GM23248 (cell line): ENCODE measurements around the gene BAZ2B. TPM values are rescaled to one million over a fixed set of nuclear protein-coding genes. Genes with fewer than 3 reads are reported as not detected.

Experiments used
- DNase-seq: peaks from one replicate; pipeline ENCODE4 v3.0.0-alpha.2; 2015
- H2AFZ ChIP-seq: fragments of 200-600 bp; sonication (generic); 2 replicates; pipeline ENCODE4 v1.6.1; 2016; ENCODE audit warnings: antibody characterized with exemption
- H3F3A ChIP-seq: fragments of 200-600 bp; sonication (generic); 2 replicates; pipeline ENCODE4 v1.6.1; 2016; ENCODE audit warnings: mild to moderate bottlenecking, antibody characterized with exemption, mixed run types; ENCODE audit not compliant: insufficient read depth
- H3K27ac ChIP-seq: fragments of 200-600 bp; sonication (generic); 2 replicates; pipeline ENCODE4 v1.5.1; 2016; ENCODE audit warnings: mild to moderate bottlenecking
- H3K27me3 ChIP-seq: fragments of 200-600 bp; sonication (generic); replicated peaks from 2 replicates; pipeline ENCODE4 v1.6.1; 2016; ENCODE audit warnings: mild to moderate bottlenecking; ENCODE audit not compliant: insufficient read depth
- H3K36me3 ChIP-seq: fragments of 200-600 bp; sonication (generic); 2 replicates; pipeline ENCODE4 v1.6.1; 2016; ENCODE audit warnings: low read depth, mild to moderate bottlenecking
- H3K4me1 ChIP-seq: fragments of 200-600 bp; sonication (generic); 2 replicates; pipeline ENCODE4 v1.6.1; 2016; ENCODE audit warnings: mild to moderate bottlenecking; ENCODE audit not compliant: insufficient read depth
- H3K4me2 ChIP-seq: fragments of 200-600 bp; sonication (generic); one replicate; pipeline ENCODE4 v1.6.1; 2016; ENCODE audit warnings: mild to moderate bottlenecking; ENCODE audit not compliant: unreplicated experiment
- H3K4me3 ChIP-seq: fragments of 200-600 bp; sonication (generic); 2 replicates; pipeline ENCODE4 v1.5.1; 2016; ENCODE audit warnings: mild to moderate bottlenecking
- H3K79me2 ChIP-seq: fragments of 200-600 bp; sonication (generic); 2 replicates; pipeline ENCODE4 v1.6.1; 2016; ENCODE audit warnings: mild to moderate bottlenecking; ENCODE audit not compliant: insufficient read depth
- H3K9ac ChIP-seq: fragments of 200-600 bp; sonication (generic); 2 replicates; pipeline ENCODE4 v1.6.1; 2016; ENCODE audit warnings: mild to moderate bottlenecking
- H3K9me2 ChIP-seq: fragments of 200-600 bp; sonication (generic); 2 replicates; pipeline ENCODE4 v1.6.1; 2016; ENCODE audit warnings: mixed run types, mild to moderate bottlenecking, moderate library complexity; ENCODE audit not compliant: insufficient read depth
- H3K9me3 ChIP-seq: fragments of 200-600 bp; sonication (generic); one replicate; pipeline ENCODE4 v1.6.1; 2017; ENCODE audit warnings: low read depth
- H4K20me1 ChIP-seq: fragments of 200-600 bp; sonication (generic); 2 replicates; pipeline ENCODE4 v1.6.0; 2016; ENCODE audit not compliant: insufficient read depth
- EZH2 ChIP-seq: fragments of 200-600 bp; sonication (generic); IDR thresholded peaks from 2 replicates; pipeline ENCODE4 v1.6.1; 2018; ENCODE audit warnings: antibody characterized with exemption, mild to moderate bottlenecking; ENCODE audit not compliant: insufficient read depth, poor library complexity, severe bottlenecking
- EZH2phosphoT487 ChIP-seq: fragments of 200-600 bp; sonication (generic); IDR thresholded peaks from 2 replicates; pipeline ENCODE4 v1.6.1; 2018; ENCODE audit warnings: antibody characterized with exemption, moderate library complexity, mild to moderate bottlenecking, low read depth; ENCODE audit not compliant: insufficient read depth
- WGBS, 2 experiments: methylation state at CpG; one replicate each; pipeline ENCODE4 v1.1.6; 2015 to 2017; ENCODE audit warnings: low lambda C conversion rate in 2 of 2, low coverage in 1 of 2; ENCODE audit errors: missing lambda C conversion rate in 2 of 2; 5-methylcytosine and 5-hydroxymethylcytosine counted together
- in situ Hi-C: fragments of 300-500 bp; cut with MboI; formaldehyde crosslinking; loops from 2 replicates; pipeline ENCODE4 v1.15.0; 2020
- polyA plus RNA-seq: library from polyadenylated mRNA; unstranded; fragments of >200 nt; fragmentation: Nextera tagmentation; extraction: Ambion mirVana; gene quantifications from 2 replicates; pipeline ENCODE4 v1.2.1, GENCODE V29; 2016
- total RNA-seq: library from RNA; depleted of rRNA; stranded (reverse); fragments of >200 nt; shearing (Covaris generic); gene quantifications from 2 replicates; pipeline ENCODE4 v1.2.3, GENCODE V29; 2014; rRNA removed

Gene BAZ2B
- 20.5 and 26.2 TPM in 2 replicates for total RNA-seq
- polyA plus RNA-seq: 13.9 and 17.0 TPM in 2 replicates

- H3K27ac ChIP-seq: peak within 1 kb of the TSS; percentile 98
- H3K9me2 ChIP-seq: no peaks in the 10 kb centered on the region
- peak; percentile 89 for DNase-seq
- no peaks in the 10 kb centered on the region for H4K20me1 ChIP-seq
- in situ Hi-C loops: no loop called here
- H3F3A ChIP-seq: peaks cover 22% of the 10 kb centered on the region
- peak within 1 kb of the TSS; percentile 87 for H3K4me2 ChIP-seq
- peak within 1 kb of the TSS; percentile 91 for H3K4me3 ChIP-seq
- H2AFZ ChIP-seq: peak within 1 kb of the TSS; percentile 88
- H3K36me3 ChIP-seq: no peaks in the 10 kb centered on the region
- peaks cover 36% of the 10 kb centered on the region for H3K79me2 ChIP-seq
- H3K4me1 ChIP-seq: peaks cover 34% of the 10 kb centered on the region
- TF ChIP-seq EZH2phosphoT487: no peak
- no peak for TF ChIP-seq EZH2
- no peaks in the 10 kb centered on the region for H3K9me3 ChIP-seq
- peak within 1 kb of the TSS; percentile 94 for H3K9ac ChIP-seq
- no peaks in the 10 kb centered on the region for H3K27me3 ChIP-seq
- WGBS, 2 experiments: 0 to 3% methylated on average over 6 of the region's 6 CpGs
These were observed at the start of gene BAZ2B for GRCh38 chr2:159616286-159616701. TSS of gene BAZ2B (minus strand) at chr2:159616548. CDS start at chr2:159478719, 137,829 bp downstream.

GRCh38 chr2:159661286-159661685, 44.9 kb upstream of the BAZ2B start:
- Histone ChIP-seq H3K9me3 (no peaks in the 10 kb centered on the region), H3F3A (no peaks in the 10 kb centered on the region), H2AFZ (no peak overlapping the region), H3K27ac (no peak overlapping the region), H3K79me2 (no peaks in the 10 kb centered on the region), H3K36me3 (no peaks in the 10 kb centered on the region), H3K4me1 (0 out of 2 replicates have a peak, but pooled peaks cover 6% of the 10 kb centered on the region), H4K20me1 (no peaks in the 10 kb centered on the region), H3K27me3 (no peaks in the 10 kb centered on the region), H3K4me3 (no peak overlapping the region), H3K4me2 (no peak overlapping the region), H3K9ac (no peak overlapping the region), H3K9me2 (no peaks in the 10 kb centered on the region)
- peak; percentile 41 for DNase-seq
- TF ChIP-seq EZH2 (no peak), EZH2phosphoT487 (no peak)
- in situ Hi-C loops: no loop called here

- Histone ChIP-seq H3K4me3 (no peak overlapping the region), H4K20me1 (no peaks in the 10 kb centered on the region), H3K36me3 (no peaks in the 10 kb centered on the region), H3K9ac (no peak overlapping the region), H3K79me2 (no peaks in the 10 kb centered on the region), H3K4me2 (peak overlapping the region; percentile 16), H3K27me3 (no peaks in the 10 kb centered on the region), H3K9me2 (no peaks in the 10 kb centered on the region), H3K4me1 (0 out of 2 replicates have a peak, but pooled peaks cover 6% of the 10 kb centered on the region), H3K27ac (no peak overlapping the region), H3F3A (no peaks in the 10 kb centered on the region), H3K9me3 (no peaks in the 10 kb centered on the region), H2AFZ (peak overlapping the region; percentile 25; the same call in 1 of the 2 replicates)
- TF ChIP-seq EZH2 (no peak), EZH2phosphoT487 (no peak)
- in situ Hi-C loops: no loop called here
- DNase-seq: peak; percentile 52
- WGBS, 2 experiments: 50 to 53% methylated on average over 6 of the region's 6 CpGs
These were observed 42.8 kb upstream of the BAZ2B start for GRCh38 chr2:159658881-159659873.

- Histone ChIP-seq H3K9ac (no peak overlapping the region), H3K9me3 (no peaks in the 10 kb centered on the region), H3K79me2 (no peaks in the 10 kb centered on the region), H3K4me3 (no peak overlapping the region), H3K36me3 (no peaks in the 10 kb centered on the region), H2AFZ (no peak overlapping the region), H3K4me2 (no peak overlapping the region), H4K20me1 (no peaks in the 10 kb centered on the region), H3K27ac (no peak overlapping the region), H3K9me2 (no peaks in the 10 kb centered on the region), H3F3A (no peaks in the 10 kb centered on the region), H3K27me3 (no peaks in the 10 kb centered on the region), H3K4me1 (0 out of 2 replicates have a peak, but pooled peaks cover 3% of the 10 kb centered on the region)
- WGBS, 2 experiments: 76 to 89% methylated on average over 2 of the region's 2 CpGs
- DNase-seq: no peak
- in situ Hi-C loops: no loop called here
- no peak for TF ChIP-seq EZH2phosphoT487
- no peak for TF ChIP-seq EZH2
These were observed 37.6 kb upstream of the BAZ2B start for GRCh38 chr2:159653962-159654361.
